ENCODE measurements around the gene CD34.

The CD34 gene

DNA sequence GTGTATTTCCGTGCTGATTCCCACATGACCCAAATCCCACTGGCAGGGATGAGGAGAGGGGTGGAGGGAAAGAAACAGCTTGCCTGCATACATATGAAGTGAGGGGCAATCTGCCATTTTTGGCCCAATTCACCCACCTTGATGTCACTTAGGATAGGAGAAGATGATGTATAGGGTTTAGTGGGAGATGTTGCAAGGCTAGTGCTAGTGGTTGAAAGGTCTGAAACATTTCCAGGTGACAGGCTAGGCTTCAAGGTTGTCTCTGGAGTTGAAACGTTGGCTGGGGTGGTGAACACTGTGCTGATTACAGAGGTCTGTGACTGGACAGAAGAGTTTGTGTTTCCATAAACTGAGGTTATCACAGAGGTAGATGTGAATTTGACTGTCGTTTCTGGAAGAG, 12.1 kb downstream of the CD34 start:
- Histone ChIP-seq H3K4me3 (ENCODE audit: low read depth, low read length, poor library complexity, severe bottlenecking) (no peak overlapping the region), H3K27me3 (ENCODE audit: insufficient read depth, low read length) (no peaks in the 10 kb centered on the region), H3K4me1 (ENCODE audit: insufficient read depth, low read length, severe bottlenecking) (no peaks in the 10 kb centered on the region), H3K36me3 (ENCODE audit: insufficient read depth, low read length) (no peaks in the 10 kb centered on the region), H3K9me2 (ENCODE audit: low read depth, low read length) (no peaks in the 10 kb centered on the region), H2AFZ (ENCODE audit: low read length) (no peak overlapping the region), H3K79me2 (ENCODE audit: insufficient read depth, low read length) (no peaks in the 10 kb centered on the region), H3F3A (ENCODE audit: insufficient read depth, low read length) (no peaks in the 10 kb centered on the region), H3K27ac (ENCODE audit: low read depth, low read length, poor library complexity, severe bottlenecking) (no peak overlapping the region), H4K20me1 (ENCODE audit: insufficient read depth, low read length) (no peaks in the 10 kb centered on the region), H3K9me3 (ENCODE audit: low read length) (no peaks in the 10 kb centered on the region), H3K9ac (ENCODE audit: low read length) (no peak overlapping the region), H3K4me2 (ENCODE audit: low read length) (no peak overlapping the region)
- TF ChIP-seq, protein P1, sequence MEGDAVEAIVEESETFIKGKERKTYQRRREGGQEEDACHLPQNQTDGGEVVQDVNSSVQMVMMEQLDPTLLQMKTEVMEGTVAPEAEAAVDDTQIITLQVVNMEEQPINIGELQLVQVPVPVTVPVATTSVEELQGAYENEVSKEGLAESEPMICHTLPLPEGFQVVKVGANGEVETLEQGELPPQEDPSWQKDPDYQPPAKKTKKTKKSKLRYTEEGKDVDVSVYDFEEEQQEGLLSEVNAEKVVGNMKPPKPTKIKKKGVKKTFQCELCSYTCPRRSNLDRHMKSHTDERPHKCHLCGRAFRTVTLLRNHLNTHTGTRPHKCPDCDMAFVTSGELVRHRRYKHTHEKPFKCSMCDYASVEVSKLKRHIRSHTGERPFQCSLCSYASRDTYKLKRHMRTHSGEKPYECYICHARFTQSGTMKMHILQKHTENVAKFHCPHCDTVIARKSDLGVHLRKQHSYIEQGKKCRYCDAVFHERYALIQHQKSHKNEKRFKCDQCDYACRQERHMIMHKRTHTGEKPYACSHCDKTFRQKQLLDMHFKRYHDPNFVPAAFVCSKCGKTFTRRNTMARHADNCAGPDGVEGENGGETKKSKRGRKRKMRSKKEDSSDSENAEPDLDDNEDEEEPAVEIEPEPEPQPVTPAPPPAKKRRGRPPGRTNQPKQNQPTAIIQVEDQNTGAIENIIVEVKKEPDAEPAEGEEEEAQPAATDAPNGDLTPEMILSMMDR (IDR thresholded peaks at IDR 0.05; ENCODE audit: low read length): no peak
- TF ChIP-seq EZH2 (IDR thresholded peaks at IDR 0.05; ENCODE audit: borderline replicate concordance, low read length): no peak

DNA sequence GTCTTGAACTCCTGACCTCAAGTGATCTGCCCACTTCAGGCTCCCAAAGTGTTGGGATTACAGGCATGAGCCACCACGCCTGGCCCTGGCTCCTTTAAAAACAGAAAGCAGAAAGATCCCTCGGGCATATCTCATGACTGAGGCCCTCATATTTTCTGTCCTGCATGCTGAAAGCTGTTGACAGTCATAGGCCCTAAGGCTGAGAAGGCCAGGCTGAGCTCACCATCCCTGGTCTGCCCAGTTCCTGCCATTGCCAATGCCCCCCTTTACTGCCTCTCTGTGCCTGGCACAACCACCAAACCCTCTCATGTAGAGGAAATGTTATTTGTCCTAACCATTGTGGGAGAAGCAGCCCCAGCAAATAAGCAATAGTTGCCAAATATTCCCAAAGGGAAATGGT, 12.7 kb downstream of the CD34 start:
- TF ChIP-seq, protein P1 (IDR thresholded peaks at IDR 0.05; ENCODE audit: low read length): no peak
- no peak for TF ChIP-seq EZH2 (IDR thresholded peaks at IDR 0.05; ENCODE audit: borderline replicate concordance, low read length)
- Histone ChIP-seq H3K4me2 (ENCODE audit: low read length) (no peak overlapping the region), H2AFZ (ENCODE audit: low read length) (no peak overlapping the region), H4K20me1 (ENCODE audit: insufficient read depth, low read length) (no peaks in the 10 kb centered on the region), H3K9me2 (ENCODE audit: low read depth, low read length) (no peaks in the 10 kb centered on the region), H3K9ac (ENCODE audit: low read length) (no peak overlapping the region), H3K9me3 (ENCODE audit: low read length) (no peaks in the 10 kb centered on the region), H3K36me3 (ENCODE audit: insufficient read depth, low read length) (no peaks in the 10 kb centered on the region), H3K4me3 (ENCODE audit: low read depth, low read length, poor library complexity, severe bottlenecking) (no peak overlapping the region), H3F3A (ENCODE audit: insufficient read depth, low read length) (no peaks in the 10 kb centered on the region), H3K27me3 (ENCODE audit: insufficient read depth, low read length) (0 out of 2 replicates have a peak, but pooled peaks cover 3% of the 10 kb centered on the region), H3K4me1 (ENCODE audit: insufficient read depth, low read length, severe bottlenecking) (no peaks in the 10 kb centered on the region), H3K27ac (ENCODE audit: low read depth, low read length, poor library complexity, severe bottlenecking) (no peak overlapping the region), H3K79me2 (ENCODE audit: insufficient read depth, low read length) (no peaks in the 10 kb centered on the region)

DNA sequence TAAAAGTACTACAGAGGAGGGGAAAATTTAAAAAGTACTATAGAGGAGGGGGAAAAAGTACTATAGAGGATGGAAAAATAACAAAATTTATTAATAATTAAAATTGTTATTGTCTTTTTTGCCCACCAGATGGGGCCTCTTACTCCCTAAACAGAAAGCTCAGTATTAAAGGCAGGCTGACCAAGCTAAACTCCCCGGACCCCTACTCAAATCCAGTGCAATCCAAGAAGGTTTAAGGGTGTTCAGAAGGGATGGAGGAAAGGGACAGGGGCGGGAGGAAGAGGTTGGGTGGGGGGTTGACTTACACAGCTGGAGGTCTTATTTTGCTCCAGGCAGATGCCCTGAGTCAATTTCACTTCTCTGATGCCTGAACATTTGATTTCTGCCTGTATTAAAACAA, 13.7 kb downstream of the CD34 start:
- Histone ChIP-seq H2AFZ (ENCODE audit: low read length) (no peak overlapping the region), H3F3A (ENCODE audit: insufficient read depth, low read length) (no peaks in the 10 kb centered on the region), H3K27ac (ENCODE audit: low read depth, low read length, poor library complexity, severe bottlenecking) (no peak overlapping the region), H3K4me1 (ENCODE audit: insufficient read depth, low read length, severe bottlenecking) (no peaks in the 10 kb centered on the region), H4K20me1 (ENCODE audit: insufficient read depth, low read length) (no peaks in the 10 kb centered on the region), H3K27me3 (ENCODE audit: insufficient read depth, low read length) (0 out of 2 replicates have a peak, but pooled peaks cover 4% of the 10 kb centered on the region), H3K36me3 (ENCODE audit: insufficient read depth, low read length) (no peaks in the 10 kb centered on the region), H3K9me3 (ENCODE audit: low read length) (no peaks in the 10 kb centered on the region), H3K9me2 (ENCODE audit: low read depth, low read length) (no peaks in the 10 kb centered on the region), H3K9ac (ENCODE audit: low read length) (no peak overlapping the region), H3K4me3 (ENCODE audit: low read depth, low read length, poor library complexity, severe bottlenecking) (no peak overlapping the region), H3K79me2 (ENCODE audit: insufficient read depth, low read length) (no peaks in the 10 kb centered on the region), H3K4me2 (ENCODE audit: low read length) (no peak overlapping the region)
- no peak for TF ChIP-seq EZH2 (IDR thresholded peaks at IDR 0.05; ENCODE audit: borderline replicate concordance, low read length)
- TF ChIP-seq, protein P1 (IDR thresholded peaks at IDR 0.05; ENCODE audit: low read length): no peak; the same call in none of the 2 replicates
